ENCODE results near the gene KIAA1755.
A peak's percentile ranks its signal among the peaks of the same experiment; 100 is the strongest.

The KIAA1755 gene

GRCh38 chr20:38202982-38203293 lies 57.6 kb downstream of the KIAA1755 start:
- no peak for DNase-seq (ENCODE audit: low read depth, low spot score)

- DNase-seq (ENCODE audit: low read depth, low spot score), result no peak
Measured at GRCh38 chr20:38202153-38202981, 58.2 kb downstream of the KIAA1755 start.

DNA sequence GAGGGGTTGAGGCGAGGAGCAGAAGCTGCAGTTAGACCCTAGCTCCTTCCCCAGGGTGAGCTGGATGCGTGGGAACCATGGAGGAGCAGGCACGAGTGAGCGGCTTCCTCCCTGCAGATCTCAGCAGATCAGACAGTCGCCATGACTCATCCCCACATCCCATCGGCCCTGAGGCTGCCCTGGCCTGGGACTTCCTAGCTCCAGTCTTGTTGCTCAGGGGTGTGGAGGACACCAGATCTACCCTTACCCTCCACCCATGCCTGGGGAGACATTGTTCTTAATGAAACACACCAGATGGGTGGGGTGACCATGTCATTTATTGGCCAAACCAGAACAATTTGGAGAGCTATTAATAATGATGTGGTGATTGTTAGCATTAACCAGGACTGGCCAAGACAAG lies 59.2 kb downstream of the KIAA1755 start:
- no peak for DNase-seq (ENCODE audit: low read depth, low spot score)

DNA sequence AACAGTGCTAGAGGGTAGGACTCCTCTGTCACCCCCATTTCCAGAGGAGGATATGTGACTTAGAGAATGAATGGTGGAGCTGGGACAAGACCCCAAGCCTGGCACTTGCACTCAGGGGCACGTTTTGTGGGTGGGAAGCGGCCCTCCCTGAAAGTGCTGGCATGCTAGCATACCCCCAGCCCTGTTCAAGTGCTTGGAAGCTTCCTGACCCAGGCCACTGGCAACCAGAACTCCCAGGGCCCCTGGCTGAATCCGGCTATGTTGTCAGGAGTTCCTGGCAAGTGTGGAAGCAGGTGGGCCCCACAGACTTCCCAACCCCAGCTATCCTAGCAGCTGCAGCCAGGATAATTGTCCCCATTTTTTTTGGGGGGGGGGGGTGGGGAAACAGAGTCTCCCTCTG lies 59.9 kb downstream of the KIAA1755 start:
- DNase-seq (ENCODE audit: low read depth, low spot score), result no peak

DNA sequence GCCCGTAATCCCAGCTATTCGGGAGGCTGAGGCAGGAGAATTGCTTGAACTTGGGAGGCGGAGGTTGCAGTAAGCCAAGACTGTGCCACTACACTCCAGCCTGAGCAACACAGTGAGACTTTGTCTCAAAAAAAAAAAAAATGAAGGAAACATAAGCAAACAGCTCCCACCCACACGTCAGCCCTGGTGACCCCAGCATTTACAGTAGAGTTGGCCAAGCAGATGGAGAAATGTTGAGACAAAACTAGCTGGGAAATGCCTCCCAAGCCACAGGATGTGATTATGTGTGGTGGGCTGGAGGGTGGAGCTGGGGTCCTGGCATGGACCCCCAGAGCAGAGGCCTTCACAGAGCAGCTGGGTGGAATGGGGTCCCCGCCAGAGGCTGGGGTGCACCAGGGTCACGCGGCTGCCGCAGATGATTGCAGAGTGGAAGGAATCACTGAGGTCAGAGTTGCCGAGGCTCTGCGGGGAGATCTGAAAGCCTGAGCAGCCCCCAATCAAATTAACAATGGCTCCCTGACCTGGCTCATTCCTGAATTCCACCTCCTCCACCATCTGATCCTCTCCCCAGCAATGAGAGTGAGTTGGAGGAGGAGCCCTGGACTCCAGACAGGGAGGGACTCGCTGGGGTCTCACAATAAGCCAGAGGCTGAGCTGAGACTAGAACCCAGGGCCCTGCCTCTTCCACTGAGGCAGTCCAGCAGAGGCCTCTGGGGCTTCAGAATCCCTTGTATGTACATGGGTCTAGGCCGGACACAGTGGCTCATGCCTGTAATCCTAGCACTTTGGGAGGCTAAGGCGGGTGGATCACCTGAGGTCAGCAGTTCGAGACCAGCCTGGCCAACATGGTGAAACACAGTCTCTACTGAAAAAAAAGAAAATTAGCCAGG lies 60.8 kb downstream of the KIAA1755 start:
- DNase-seq (ENCODE audit: low read depth, low spot score), result no peak

DNA sequence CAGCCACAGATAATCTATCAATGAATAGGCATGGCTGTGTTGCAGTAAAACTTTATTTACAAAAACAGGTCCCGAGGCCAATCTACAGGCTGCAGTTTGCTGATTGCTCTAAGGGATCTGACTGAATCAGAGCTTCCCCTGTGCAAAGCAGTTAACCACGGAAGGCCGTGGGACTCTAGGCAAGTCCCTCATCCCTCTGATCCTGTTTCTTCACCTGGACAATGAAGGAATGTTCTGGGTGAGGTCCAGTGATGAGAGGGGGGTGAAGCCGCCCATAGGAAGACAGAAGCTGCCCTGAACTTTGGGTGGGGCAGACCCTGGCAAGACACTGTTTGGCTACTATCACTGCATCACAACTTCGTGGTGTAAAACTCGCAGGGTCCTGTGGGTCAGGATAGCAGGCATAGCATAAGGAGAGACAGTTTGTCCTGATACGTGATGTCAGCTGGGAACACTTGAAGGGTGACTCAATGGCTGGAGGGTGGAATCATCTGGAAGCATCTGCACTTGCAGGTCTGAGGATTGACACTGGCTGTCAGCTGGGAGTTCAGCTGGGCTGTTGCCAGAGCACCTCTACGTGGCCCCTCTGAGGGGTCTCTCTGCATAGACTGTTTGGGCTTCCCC lies 62.2 kb downstream of the KIAA1755 start:
- DNase-seq (ENCODE audit: low read depth, low spot score), result no peak

DNA sequence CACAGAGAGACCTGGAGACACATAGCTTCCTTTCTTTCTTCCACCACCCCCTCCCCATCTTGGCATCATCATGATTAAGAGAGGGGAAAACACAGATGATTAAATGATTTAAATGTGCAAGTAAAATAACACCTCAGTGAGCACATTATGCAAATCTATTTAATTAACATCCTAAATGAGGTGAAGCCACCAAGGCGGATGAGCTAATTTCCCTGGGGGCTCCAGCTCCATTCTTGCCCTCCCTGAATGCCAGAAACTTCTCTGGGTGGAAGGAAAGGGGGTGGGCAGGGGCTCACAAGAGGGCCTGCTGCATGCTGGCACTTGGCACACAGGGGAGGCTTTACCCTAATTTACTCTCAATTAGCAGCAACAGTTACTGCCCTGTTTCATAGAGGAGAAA lies 62.9 kb downstream of the KIAA1755 start:
- DNase-seq (ENCODE audit: low read depth, low spot score), result no peak

DNA sequence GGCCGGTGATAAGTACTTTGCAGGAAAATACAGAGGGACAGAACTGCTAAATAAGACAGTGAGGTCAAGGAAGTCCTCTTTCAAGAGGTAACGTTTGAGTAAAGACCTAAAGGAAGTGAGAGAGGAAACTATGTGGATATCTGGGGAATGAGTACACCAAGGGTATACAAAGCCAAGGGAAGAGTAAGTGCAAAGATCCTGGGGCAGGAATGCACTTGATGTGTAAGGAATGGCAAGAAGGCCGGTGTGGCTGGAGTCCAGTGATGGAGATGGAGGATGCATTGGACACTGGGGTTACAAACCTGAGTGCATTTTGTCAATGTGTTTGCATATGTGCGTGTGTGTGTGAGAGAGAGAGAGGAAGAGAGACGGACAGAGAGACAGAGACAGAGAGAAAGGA lies 63.3 kb downstream of the KIAA1755 start:
- DNase-seq (ENCODE audit: low read depth, low spot score), result no peak

DNA sequence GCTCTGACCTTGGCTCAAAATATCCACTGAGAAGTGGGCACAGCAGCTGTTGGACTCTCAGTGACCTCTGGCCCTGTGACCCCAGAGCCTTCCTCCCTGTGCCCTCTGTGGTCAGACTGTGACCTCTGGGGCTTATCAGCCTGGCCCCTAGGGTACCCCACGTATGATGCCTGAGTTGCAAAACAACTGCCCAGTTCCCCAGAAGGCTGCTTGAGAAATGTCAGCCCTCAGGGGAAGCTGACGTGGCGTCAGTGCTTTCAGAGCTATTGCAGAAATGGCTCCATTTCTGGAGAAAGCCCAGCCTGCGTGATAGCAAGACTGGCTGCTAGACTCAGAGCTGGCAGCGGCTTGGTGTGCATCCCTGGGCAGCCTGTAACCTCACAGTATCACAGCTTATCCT lies 63.9 kb downstream of the KIAA1755 start:
- peak; percentile 51 for DNase-seq (ENCODE audit: low read depth, low spot score)

- DNase-seq (ENCODE audit: low read depth, low spot score), result no peak
Measured at GRCh38 chr20:38196076-38196475, 64.5 kb downstream of the KIAA1755 start.

GRCh38 chr20:38195521-38195920 lies 65.0 kb downstream of the KIAA1755 start:
- no peak for DNase-seq (ENCODE audit: low read depth, low spot score)

DNA sequence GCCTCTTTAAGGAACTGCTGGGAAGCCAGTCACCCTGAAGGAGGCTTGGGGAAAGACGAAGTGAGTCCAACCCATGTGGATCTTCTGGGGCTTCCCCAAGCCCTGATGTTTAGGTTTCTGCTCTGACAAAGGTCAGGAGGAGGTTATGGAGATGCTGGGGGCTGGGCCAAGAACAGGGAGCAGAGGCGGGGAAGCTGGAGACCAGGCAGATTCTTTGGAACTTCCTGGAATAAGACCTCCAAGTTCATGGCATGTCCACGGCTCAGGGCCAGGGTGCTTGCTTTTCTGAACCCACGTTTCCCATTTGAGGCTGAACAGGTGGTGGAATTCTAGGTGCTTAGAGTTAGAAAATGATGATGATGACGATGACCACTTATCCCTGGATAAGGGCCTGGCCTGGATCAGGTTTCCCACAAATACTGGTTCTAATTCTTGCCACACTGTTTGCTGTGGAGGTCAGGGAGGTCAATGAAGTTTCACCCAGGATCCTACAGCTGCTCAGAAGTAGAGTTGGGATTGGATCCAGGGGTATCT lies 65.5 kb downstream of the KIAA1755 start:
- no peak for DNase-seq (ENCODE audit: low read depth, low spot score)

DNA sequence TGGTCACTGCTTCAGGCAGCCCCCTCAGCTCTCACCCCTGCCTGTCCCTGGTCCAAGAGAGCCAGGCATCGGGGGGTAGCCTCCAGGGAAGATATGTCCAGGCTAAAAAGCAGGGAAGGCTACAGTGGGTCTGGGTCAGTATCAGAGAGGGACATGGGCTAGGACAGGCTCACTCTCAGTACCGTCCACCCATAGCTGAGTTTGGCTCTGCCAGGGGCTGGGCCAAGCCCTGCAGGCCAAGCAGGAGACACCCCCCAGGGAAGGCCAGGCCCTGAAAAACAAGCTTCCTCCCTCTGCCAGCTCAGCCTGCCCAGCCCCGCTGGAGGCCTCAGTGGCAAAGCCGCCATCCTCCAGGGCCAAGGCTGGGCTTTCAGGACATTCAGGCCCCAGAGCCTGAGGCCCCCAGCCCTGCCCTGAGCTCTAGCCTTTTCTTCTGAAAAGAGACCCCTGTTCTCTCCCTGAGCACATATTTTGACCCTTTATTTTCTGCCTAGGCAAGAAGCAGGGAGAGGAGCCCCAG lies 66.9 kb downstream of the KIAA1755 start:
- no peak for DNase-seq (ENCODE audit: low read depth, low spot score)

GRCh38 chr20:38192323-38192885 lies 68.1 kb downstream of the KIAA1755 start:
- DNase-seq (ENCODE audit: low read depth, low spot score), result no peak

DNA sequence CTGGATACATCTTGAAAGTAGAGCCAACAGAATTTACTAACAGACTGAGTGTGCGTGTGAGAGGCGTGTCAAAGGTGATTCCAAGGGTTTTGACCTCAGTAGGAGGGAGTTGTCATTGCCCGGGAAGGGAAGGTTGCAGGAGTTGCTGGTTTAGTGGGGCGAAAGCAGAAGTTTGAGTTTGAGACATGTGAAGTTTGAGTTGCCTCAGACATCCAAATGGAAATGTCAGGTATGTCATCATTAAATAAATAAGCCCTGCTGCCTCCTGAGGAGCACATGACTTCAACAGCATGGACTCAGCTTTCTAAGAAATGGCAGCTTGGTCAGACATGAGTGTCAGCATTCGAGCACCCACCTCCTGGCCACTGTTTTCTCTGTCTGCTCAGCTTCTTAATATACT lies 68.9 kb downstream of the KIAA1755 start:
- no peak for DNase-seq (ENCODE audit: low read depth, low spot score)

GRCh38 chr20:38190936-38191371 lies 69.6 kb downstream of the KIAA1755 start:
- DNase-seq (ENCODE audit: low read depth, low spot score), result no peak

GRCh38 chr20:38190166-38190565 lies 70.4 kb downstream of the KIAA1755 start:
- no peak for DNase-seq (ENCODE audit: low read depth, low spot score)

DNA sequence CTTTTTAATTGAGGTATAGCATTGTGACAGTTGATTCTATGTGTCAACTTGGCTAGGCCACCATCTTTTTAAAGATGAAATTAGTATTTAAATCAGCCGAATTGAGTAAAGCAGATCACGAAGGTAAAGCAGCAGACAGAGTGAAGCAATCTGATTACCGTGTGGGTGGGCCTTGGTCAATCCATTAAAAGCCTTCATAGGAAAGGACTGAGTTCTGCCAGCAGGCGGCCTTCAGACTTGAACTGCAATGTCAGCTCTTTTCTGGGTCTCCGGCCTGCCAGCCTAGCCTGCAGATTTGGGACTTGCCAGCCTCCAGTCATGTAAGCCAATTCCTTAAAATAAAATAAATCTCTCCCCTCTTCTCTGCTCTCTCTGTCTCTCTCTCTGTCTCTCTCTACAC lies 73.0 kb downstream of the KIAA1755 start:
- no peak for DNase-seq (ENCODE audit: low read depth, low spot score)

DNA sequence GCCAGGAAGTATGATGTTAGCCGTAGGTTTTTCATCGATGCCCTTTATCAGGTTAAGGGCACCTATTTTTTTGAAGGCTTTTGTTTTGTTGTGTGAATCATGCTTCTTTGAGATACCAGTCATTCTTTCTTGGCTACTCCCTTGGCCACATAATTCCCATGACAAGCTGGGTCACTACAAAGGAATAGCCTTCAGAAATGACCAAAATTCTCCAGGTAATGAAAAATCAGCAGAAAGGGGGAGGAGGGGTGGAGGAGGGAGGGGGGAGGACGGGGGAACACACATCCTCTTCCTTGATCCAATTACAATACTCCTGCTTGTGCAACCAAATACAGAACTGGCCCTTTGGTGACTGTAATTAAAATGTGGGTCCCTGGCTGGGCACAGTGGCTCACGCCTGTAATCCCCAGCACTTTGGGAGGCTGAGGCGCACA lies 73.7 kb downstream of the KIAA1755 start:
- DNase-seq (ENCODE audit: low read depth, low spot score), result no peak

DNA sequence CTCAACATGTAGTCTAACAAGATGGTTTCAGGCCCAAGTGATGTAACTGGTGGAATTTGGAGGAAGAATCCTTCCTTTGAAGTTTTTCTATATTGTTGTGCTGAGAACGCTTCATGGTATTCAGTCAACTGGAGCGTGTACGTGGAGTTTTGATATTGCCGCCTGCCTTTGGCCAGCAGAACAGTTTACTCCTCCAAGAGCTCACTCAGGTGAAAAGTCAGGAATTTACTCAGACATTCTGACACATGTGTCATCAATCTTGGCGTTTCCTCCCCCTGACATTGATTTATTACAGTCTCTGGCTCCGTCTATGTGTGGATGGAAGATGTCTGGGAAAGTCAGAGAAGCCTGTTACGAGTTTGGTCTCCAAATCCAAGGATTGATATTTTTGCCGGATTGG lies 76.4 kb downstream of the KIAA1755 start:
- DNase-seq (ENCODE audit: low read depth, low spot score), result no peak

DNA sequence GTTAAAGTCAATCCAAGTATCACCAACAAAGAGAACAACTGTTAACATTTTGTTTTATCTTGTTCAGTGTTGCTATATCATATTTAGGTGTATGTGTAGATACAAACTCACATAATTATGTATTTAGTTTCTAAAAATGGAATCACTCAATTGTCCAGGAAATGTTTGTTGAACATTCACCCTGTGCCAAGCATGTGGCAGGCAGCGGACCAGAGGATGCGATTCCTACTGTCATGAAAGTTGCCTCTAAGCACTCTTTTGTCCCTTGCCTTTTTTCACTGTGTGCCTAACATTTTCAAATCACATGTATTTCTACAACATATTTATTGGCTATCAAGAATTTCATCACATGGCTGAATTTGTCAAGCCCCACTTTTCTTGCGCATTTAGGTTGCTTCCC lies 78.6 kb downstream of the KIAA1755 start:
- no peak for DNase-seq (ENCODE audit: low read depth, low spot score)
